CD4-positive, alpha-beta T cell treated with Interleukin-1 beta for 1 hour (primary cell): Measurements from ENCODE around the gene GALNT11.
A peak's percentile ranks its signal among the peaks of the same experiment; 100 is the strongest.
"Not testable (repeated sequence)": the region's sequence is repeated elsewhere in the genome, so short reads cannot be mapped to it uniquely, and the experiment has no call there.

Source experiments
- DNase-seq, 2 donors: peaks; one replicate each; pipeline ENCODE4 v3.0.0-alpha.2; 2020 to 2022

Gene GALNT11

GRCh38 chr7:152025077-152025936 is at the start of gene GALNT11:
Gene GALNT11 (plus strand): TSS chr7:152025674. CDS start chr7:152094228, 68,554 bp downstream.
- DNase-seq, result peak; percentile 90

- no peak for DNase-seq
Measured at GRCh38 chr7:151978616-151979015, 46.9 kb upstream of the GALNT11 start.

- DNase-seq, result no peak
Measured at GRCh38 chr7:151981223-151981622, 44.3 kb upstream of the GALNT11 start.

- no peak for DNase-seq
Measured at GRCh38 chr7:151982806-151983205, 42.7 kb upstream of the GALNT11 start.

GRCh38 chr7:151984612-151985011 is 40.9 kb upstream of the GALNT11 start:
- DNase-seq, result no peak

GRCh38 chr7:151987748-151988529 is 37.5 kb upstream of the GALNT11 start:
- no peak for DNase-seq

GRCh38 chr7:151992375-151992774 is 33.1 kb upstream of the GALNT11 start:
- peak; percentile 47 to 58 for DNase-seq

GRCh38 chr7:151993977-151994676 is 31.3 kb upstream of the GALNT11 start:
- DNase-seq, result no peak

- DNase-seq, result no peak
Measured at GRCh38 chr7:151999424-152000090, 25.9 kb upstream of the GALNT11 start.

GRCh38 chr7:152000191-152000590 is 25.3 kb upstream of the GALNT11 start:
- no peak for DNase-seq

- no peak for DNase-seq
Measured at GRCh38 chr7:152006336-152006735, 19.1 kb upstream of the GALNT11 start.

GRCh38 chr7:152011860-152012259 is 13.6 kb upstream of the GALNT11 start:
- DNase-seq, result no peak

- no peak for DNase-seq
Measured at GRCh38 chr7:152013230-152013629, 12.2 kb upstream of the GALNT11 start.

- no peak for DNase-seq
Measured at GRCh38 chr7:152013974-152014373, 11.5 kb upstream of the GALNT11 start.

- DNase-seq, result no peak
Measured at GRCh38 chr7:152014722-152015121, 10.8 kb upstream of the GALNT11 start.

GRCh38 chr7:152015600-152015999 is 9.9 kb upstream of the GALNT11 start:
- DNase-seq, result no peak

- DNase-seq, result no peak
Measured at GRCh38 chr7:152016947-152017346, 8.5 kb upstream of the GALNT11 start.

GRCh38 chr7:152017683-152018082 is 7.8 kb upstream of the GALNT11 start:
- DNase-seq, result not testable (repeated sequence)

- not testable (repeated sequence) for DNase-seq
Measured at GRCh38 chr7:152021740-152022139, 3.7 kb upstream of the GALNT11 start.

GRCh38 chr7:152025937-152026890 is 740 bp downstream of the GALNT11 start:
- DNase-seq, result no peak
